HG02970 (cell line): ENCODE measurements around the gene RLN1.
"Not testable (repeated sequence)": the region's sequence is repeated elsewhere in the genome, so short reads cannot be mapped to it uniquely, and the experiment has no call there.

Experiments used
- ATAC-seq: cut with Tn5 transposase; IDR thresholded peaks from one replicate; pipeline ENCODE4 v1.9.1; 2021; ENCODE audit warnings: mild to moderate bottlenecking, moderate library complexity, moderate number of reproducible peaks; ENCODE audit not compliant: unreplicated experiment, low FRiP score

Gene RLN1

DNA sequence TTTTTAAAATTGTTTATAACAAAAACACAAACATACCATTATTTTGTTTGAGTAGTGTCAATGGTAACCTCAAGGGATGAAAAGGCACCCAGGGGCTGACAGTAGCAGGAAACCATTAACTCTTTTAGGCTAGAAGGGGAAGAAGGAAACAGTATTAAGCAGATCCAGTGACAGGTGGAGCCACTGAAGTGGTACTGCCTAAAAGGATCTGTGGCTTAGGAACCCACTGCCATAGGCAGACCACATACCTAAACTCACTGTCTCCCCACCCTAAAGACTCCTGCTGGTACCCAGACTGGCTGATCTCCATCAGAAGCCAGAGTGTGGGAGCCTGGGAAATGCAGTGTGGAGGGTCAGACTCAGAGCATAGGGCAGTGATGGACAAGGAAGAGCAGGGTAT, 13.5 kb downstream of the RLN1 start:
- no peak for ATAC-seq

DNA sequence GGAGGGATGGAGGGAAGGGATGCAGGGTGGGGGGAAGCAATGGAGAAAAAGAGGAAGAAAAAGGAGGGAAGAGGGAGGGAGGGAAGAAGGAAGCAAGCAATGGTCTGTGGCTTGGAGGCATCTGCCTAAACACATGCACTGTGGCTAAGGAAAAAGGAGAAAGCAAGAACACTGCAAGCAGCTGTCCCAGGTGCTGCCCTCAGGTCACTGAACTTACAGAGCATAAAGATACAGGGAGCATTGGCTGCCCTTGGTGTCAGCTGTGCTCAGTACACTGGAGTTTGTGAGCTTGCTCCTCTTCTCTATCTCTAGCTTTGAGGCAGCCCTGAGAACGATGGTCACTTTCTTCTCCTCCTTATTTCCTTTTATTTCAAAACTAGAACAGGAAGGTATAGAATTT, 18.1 kb downstream of the RLN1 start:
- not testable (repeated sequence) for ATAC-seq

DNA sequence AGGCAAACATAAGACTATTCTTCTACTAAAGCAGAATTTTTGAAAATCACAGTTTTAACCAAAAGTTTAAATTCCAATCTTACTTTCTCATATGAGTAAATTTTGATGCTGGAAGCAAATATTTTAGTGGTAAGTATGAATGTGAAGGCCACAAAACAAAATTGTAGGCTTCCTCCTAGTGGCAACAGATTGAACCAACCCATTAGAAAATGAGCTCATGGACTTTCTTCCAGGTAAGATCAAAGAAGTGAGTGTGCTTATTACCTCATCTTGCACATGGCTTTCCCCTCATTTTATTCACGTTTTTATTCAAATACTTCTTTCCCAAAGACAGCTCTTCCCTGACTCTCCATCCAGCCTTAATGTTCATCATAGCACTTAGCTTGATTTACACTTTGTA, 18.6 kb downstream of the RLN1 start:
- no peak for ATAC-seq

DNA sequence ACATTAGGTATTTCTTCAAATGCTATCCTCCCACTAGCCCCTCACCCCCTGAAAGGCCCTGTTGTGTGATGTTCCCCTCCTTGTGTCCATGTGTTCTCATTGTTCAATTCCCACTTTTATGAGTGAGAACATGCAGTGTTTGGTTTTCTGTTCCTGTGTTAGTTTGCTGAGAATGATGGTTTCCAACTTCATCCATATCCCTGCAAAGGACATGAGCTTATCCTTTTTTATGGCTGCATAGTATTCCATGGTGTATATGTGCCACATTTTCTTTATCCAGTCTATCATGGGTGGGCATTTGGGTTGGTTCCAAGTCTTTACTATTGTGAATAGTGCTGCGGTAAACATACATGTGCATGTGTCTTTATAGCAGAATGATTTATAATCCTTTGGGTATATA, 23.3 kb downstream of the RLN1 start:
- ATAC-seq: not testable (repeated sequence)

DNA sequence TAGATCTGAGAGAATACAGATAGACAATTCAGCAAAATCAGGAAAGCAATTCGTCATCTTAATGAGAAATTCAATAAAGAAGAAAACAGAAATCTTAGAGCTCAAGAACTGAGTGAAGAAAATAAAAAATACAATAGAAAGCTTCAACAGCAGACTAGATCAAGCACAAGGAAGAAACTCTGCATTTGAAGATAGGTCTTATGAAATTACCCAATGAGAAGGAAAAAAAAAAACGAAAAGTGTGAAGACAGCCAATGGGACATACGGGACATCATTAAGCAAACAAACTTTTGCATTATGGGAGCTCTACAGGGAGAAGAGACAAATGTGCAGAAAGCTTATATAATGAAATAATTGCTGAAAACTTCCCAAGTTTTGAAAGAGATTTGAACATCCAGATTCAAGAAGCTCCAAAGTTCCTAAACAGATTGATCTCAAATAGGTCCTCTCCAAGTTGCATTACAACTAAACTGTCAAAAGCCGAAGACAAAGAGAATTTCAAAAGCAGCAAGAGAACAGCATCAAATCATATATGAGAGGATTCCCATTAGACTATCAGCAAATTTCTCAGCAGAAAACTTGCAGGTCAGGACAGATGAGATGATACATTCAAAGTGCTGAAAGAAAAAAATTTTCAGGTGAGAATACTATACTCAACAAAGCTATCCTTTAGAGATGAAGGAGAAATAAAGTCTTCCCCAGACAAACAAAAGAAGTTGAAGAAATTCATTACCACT, 24.3 kb downstream of the RLN1 start:
- no peak for ATAC-seq

DNA sequence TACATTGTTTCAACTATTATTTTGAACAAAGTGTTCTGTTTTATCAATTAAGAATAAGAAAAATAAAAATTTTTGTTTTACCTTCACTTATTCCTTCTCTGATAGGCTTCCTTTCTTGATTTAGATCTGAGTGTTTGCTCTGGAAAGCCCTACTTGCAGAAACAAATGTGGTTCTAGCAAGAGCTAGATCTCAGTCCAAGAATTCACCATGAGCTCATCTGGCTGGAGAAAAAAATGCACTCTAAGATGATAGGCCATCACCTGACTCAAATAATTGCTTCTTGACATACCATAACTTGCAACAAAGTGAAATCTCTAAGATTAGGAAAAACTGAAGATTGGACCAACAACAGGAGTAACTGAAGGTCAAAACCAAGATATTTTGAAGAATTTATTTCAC, 28.8 kb downstream of the RLN1 start:
- ATAC-seq: no peak

DNA sequence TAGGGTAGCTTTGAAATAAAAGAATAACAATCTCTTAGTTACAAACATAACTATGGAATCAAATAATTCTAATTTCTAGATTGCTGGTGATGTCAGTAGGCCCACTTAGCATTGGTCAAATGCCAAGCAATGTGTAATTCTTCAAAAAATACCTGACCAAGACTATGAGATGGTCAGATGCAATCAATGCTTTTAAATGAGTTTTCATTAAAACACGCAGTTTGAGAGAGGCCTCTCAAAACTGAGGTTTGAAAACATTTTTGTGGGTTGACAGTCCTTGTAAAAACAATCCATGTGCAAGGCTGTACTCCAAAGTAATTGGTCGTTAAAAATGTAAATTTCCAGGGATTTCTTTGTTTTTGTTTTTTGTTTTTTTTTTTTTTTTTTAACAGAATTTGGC, 33.9 kb downstream of the RLN1 start:
- ATAC-seq: no peak

DNA sequence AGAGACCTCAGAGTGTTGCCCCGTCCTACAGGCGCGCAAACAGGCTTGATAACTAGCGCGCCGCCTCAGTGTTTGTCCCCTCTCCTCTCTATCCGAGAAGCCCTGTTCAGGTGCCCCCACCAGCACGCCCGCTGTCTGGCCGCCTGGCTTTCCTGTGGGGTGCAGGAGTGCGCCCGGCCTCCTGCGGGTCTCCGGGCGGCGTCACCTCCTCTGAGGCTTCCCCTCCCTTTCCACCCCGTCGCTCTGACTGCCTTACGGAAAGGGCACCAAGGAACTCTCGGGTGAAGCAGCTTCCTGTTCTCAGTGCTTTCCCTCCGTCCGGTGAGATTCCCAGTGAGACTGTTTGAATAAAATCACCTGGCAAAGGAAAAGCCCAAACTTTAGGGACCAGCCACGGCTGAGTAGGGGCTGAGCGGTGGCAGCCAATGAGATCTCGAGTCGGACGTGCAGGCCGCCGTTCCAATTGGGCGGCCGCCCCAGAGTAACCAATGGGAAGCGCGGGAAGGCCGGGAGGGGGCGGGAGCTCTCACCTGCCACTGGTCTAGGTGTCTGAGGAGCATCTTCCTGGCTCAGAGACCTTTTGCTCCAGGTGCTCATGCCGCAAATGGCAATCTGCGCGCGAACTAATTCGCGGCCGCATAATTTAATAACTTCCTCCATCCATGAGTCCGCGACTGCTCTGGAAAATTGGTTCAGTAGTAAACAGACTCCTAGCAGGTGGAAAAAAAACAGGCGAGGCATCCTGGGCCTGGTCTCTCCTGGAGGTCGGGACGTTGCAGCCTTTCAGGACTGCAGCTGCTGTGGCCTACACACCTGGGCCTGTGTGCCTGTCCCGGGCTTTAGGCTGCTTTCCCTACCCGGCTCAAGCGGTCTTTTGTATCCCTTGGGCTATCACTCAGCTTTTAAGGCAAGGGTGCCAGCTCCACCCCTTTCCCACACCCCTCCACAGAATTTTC, 35.6 kb downstream of the RLN1 start, which contains the start of gene RLN2:
RLN2 (minus strand) TSS at position 877 of the 956 bp plus-strand sequence; CDS start at position 741, 136 bp downstream.
- peak; percentile 96 for ATAC-seq

DNA sequence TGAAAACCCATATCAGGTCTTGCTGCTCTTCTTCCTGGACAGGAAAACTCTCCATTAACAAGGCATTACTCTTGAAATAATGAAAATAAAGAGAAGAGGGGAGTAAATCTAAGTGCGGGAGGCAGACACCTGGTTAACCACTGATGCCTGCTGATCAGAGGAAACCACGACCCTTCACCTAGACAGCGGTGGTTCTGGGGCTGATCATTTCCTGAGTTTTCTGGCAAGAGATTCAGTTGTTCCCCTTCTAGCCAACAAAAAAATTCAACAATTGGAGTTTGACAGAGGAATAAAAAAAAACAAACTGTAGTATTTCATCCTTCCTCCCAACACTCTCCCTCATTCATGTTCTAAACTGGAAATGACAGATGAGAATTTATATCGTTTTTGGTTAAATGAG, 38.1 kb downstream of the RLN1 start:
- no peak for ATAC-seq

DNA sequence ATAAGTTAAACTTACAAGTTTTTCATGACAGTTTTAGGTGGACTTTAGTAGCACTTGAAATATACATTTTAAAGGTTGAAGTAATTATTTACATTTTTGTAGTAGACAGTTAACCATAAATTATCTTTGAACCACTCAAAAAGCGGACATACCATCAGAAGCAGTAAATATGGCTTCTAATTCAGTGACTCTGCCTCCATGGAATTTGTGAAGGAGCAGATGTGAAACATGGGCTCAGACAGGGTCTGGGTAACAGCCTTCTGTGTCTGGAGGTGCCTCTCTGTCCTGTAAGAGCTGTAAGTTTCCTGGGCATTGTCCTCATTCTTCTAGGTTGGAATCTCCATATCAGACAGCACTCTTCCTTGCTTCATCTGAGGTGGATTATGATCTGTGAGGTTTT, 47.5 kb downstream of the RLN1 start:
- no peak for ATAC-seq

DNA sequence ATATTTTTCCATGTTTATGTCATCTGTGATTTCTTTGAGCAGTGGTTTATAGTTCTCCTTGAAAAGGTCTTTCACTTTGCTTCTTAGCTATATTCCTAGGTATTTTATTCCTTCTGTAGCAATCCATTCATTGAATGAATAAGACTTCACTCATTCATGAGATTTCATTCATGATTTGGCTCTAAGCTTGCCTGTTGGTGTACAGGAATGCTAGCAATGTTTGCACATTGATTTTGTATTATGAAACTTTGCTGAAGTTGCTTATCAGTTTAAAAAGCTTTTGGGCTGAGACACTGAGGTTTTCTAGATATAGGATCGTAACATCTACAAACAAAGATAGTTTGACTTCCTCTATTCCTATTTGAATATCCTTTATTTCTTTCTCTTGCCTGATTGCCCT, 51.1 kb downstream of the RLN1 start:
- ATAC-seq: no peak

DNA sequence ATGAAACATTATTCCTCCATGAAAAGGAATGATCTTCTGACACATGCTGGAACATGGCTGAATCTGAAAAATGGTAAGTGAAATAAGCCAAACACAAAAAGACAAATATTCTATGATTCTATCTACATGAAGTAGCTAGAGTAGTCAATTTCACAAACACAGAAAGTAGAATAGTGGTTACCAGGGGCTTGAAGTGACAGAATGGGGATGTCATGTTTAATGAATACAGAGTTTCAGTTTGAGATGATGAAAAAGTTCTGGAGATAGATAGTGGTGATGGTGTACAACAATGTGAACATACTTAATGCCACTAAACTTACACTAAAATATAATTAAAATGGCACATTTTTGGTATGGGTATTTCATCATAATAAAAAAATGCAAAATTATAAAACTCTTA, 53.4 kb downstream of the RLN1 start:
- no peak for ATAC-seq
